Right kidney (tissue), 9 donors: ENCODE data around the gene CCDC30.

Source experiments
- DNase-seq: peaks from one replicate; pipeline ENCODE4 v3.0.0-alpha.2; 2016
- long read RNA-seq, 8 donors: transcript quantifications; one replicate each; lab custom pipeline, GENCODE V29; 2026

Gene CCDC30
- long read RNA-seq, donor 1: 0 reads
- long read RNA-seq, donor 2: 0 reads
- long read RNA-seq, donor 3: 0 reads
- long read RNA-seq, donor 4: 0 reads
- long read RNA-seq, donor 5, partial matches to known transcripts: 0 of 1 reads
- long read RNA-seq, donor 5, other reads (novel, unspliced or antisense): 0 of 1 reads
- long read RNA-seq, donor 6: 0 reads
- long read RNA-seq, donor 7: 0 reads
- long read RNA-seq, donor 8: 0 reads

DNA sequence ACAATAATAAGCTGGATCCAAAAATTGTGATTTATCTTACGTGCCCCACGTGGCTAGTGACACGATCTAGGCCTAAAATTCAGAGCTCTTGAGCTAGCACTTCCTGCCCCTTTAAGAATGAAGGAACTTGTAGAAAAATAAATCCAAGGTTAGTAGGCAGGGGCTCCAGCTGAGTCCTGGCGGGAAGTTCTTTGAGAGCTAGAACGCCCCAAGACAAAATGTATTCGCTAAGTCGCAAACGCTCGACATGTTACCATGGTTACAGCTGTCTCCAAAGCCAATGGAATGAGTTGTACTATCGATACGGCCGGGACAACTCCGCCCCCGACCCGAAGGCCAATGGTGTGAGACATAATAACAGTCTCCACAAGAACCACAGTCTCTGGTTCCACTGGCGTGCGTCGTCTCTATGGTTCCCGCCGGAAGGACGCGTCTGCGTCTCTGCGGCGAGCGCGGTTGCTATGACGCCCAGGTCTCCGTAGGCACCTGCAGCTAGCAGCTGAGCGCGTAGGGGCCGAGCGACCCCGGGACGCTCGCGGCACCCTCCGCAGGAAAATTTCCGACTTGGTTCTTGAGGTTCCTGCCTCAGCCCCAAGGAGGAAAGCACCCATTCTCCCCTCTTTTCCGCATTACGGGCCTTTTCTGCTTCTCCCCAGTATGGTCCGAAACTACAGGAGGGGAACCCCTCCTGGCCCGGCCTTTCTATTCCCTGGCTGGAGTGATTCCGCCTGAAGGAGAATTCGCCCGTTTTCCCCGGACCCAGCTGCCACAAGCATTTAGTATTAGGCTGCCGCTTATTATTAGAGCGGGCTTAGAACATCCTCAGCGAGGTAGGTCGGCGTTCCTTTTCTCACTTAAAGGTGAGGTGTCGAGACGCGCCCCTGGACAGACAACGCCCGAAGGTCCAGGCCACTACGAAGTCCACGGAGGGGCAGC, at the start of gene CCDC30:
Gene CCDC30 (plus strand): TSS at position 459 of the 936 bp plus-strand sequence. CDS start 17,266 bp downstream, outside the sequence.
- peak; percentile 90 for DNase-seq

DNA sequence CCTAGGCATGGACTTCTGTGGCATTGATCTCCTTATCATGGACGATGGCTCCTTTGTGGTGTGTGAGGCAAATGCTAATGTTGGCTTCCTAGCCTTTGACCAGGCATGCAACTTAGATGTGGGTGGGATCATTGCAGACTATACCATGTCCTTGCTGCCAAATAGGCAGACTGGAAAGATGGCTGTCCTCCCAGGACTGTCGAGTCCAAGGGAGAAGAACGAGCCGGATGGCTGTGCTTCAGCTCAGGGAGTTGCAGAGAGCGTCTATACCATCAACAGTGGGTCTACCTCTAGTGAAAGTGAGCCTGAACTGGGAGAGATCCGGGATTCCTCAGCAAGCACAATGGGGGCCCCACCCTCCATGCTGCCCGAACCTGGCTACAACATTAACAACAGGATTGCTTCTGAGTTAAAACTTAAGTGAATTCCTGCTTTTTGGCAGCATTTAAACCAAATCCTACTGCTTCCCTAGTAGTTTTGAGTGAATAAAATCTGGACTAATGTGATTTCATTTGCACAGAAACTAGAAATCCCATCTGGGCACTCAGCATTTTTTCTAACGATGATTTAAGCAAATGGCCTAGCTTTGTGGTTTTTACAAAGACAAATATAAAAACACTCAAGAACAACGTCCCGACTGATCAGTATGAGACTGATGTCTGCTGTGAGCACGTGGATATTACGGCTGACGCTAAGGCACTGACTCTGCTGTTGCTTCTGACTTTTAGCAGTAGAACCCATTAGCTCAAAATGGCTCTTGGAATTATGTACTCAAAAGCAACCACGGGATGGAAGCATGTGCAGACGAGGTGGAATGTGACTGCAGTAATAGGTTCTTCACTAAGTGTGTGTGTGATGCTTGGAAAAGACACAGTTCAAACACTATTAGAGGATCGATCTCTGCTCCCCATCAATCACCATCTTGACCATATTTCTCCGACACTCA, 48.3 kb upstream of the CCDC30 start:
- DNase-seq: no peak

- no peak for DNase-seq
These were observed 45.9 kb upstream of the CCDC30 start for GRCh38 chr1:42417166-42417565.

- no peak for DNase-seq
These were observed 44.6 kb upstream of the CCDC30 start for GRCh38 chr1:42418516-42418915.

- no peak for DNase-seq
These were observed 43.8 kb upstream of the CCDC30 start for GRCh38 chr1:42419126-42419821.

GRCh38 chr1:42420121-42420520, 43.0 kb upstream of the CCDC30 start:
- DNase-seq: no peak

GRCh38 chr1:42420911-42421585, 42.0 kb upstream of the CCDC30 start:
- DNase-seq: peak; percentile 65

- no peak for DNase-seq
These were observed 40.3 kb upstream of the CCDC30 start for GRCh38 chr1:42422737-42423136.

DNA sequence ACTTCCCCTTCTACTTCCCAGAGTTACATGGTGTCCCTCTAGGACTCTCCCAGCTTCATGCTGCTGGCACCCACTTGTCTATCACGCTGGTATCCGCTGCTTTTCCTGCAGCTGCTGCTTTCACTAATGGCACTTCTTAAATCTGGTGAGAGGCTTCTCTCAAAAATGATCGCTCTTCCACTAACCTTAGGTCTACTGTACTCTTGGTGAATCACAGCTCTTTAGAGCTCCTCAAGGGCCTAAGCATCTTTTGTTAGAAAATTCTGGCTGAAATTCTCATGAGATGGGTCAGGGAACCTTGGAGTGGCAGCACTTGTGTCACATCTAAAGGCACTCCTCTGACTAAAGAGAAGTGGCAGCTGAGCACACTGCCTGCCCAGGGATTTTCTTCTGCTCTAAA, 39.4 kb upstream of the CCDC30 start:
- DNase-seq: no peak

GRCh38 chr1:42424201-42424600, 38.9 kb upstream of the CCDC30 start:
- no peak for DNase-seq

GRCh38 chr1:42427240-42427639, 35.8 kb upstream of the CCDC30 start:
- no peak for DNase-seq

- DNase-seq: no peak
These were observed 33.5 kb upstream of the CCDC30 start for GRCh38 chr1:42429603-42430002.

- no peak for DNase-seq
These were observed 32.6 kb upstream of the CCDC30 start for GRCh38 chr1:42430286-42431135.

GRCh38 chr1:42431514-42431913, 31.6 kb upstream of the CCDC30 start:
- no peak for DNase-seq

GRCh38 chr1:42432714-42433113, 30.4 kb upstream of the CCDC30 start:
- no peak for DNase-seq

DNA sequence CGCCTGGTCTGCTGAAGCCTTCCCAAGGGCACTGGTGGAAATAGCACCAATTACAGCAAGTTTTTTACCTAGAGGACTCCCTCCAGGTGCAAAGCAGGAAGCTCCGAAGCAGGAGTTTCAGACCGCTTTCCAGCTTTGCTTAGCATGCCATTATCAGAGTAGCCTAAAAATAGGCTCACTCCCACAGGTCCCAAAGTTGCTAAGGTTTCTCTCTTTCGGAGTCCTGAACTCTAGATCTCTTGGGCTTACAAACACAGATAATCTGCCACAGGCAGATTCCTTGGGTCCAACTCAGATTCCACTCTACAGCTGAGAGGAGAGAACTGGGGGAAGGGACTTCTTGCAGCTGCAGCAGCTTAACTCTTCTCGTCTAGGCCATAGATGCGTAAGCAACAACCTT, 29.7 kb upstream of the CCDC30 start:
- DNase-seq: no peak

DNA sequence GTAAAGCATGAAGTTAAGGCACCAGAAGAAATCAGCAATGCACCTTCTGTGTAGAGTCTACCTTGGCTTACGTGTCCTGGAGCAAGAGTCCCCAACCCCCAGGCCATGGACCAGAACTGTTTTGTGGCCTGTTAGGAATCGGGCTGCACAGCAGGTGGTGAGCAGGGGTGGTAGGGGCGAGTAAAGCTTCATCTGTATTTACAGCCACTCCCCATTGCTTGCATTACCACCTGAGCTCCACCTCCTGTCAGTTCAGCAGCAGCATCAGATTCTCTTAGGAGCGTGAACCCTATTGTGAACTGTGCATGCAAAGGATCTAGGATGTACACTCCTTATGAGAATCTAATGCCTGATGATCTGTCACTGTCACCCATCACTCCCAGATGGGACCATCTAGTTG, 28.7 kb upstream of the CCDC30 start:
- DNase-seq: no peak

DNA sequence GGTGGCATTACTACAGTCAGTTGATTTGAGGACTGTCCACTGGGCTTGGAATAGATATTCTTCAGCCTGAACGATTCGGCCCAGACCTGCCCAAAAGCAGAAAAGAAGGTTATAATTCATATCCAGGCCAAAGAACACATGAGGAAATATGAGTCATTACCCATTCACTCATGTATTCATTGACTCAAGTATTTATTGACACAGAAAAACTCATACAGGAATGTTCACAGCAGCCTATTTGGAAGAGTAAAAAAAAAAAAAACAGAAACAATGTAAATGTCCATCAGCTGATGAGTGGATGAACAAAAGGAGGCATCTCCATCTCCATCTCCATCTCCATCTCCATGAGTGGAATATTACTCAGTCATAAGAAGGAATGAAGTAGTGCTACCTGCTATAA, 23.1 kb upstream of the CCDC30 start:
- no peak for DNase-seq

DNA sequence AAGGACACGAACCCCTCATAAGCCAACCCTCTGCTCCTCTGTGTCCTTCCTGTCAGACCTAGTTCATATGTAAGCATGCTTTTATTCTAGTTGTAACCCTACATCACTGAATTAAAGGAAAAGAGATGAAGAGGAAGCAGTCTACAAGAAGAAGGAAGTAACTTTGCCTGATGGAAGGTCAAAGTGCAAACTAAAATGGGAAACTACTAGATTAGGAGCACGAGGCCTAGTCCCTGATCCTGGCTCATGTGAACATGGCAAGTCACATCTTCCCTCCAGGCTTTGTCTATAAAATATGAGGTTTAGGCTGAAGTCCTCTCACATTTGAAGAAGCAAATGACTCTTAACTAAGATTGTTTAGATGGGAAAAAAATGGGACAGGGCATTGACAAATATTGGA, 20.4 kb upstream of the CCDC30 start:
- DNase-seq: no peak

- DNase-seq: no peak
These were observed 13.8 kb upstream of the CCDC30 start for GRCh38 chr1:42449256-42449655.
